ENCODE results near the gene DNAJC6.
"Not testable (repeated sequence)": the region's sequence is repeated elsewhere in the genome, so short reads cannot be mapped to it uniquely, and the experiment has no call there.

DNAJC6 gene

GRCh38 chr1:65434760-65435159 lies 125.4 kb downstream of the DNAJC6 start:
- DNase-seq = no peak

DNA sequence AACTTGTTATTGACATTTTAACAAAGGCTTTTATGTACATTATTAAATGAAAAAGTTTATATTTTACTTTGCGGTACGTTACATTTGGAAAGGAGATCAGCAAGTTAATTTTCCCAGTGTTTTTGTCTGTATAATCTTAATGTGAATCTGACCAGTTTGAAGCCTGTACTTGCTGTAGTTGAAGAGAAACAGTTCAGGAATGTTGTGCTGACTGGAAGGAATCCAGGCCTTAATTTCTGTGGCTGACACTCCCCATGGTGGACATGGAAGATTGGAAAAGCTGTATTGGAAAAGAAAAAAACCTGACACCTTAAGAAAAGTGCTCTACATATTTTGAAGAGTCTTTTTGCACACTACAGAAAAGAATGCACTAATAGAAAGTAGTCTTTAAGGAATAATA lies 126.6 kb downstream of the DNAJC6 start:
- no peak for DNase-seq

- DNase-seq = no peak
Measured at GRCh38 chr1:65437616-65438015, 128.3 kb downstream of the DNAJC6 start.

DNA sequence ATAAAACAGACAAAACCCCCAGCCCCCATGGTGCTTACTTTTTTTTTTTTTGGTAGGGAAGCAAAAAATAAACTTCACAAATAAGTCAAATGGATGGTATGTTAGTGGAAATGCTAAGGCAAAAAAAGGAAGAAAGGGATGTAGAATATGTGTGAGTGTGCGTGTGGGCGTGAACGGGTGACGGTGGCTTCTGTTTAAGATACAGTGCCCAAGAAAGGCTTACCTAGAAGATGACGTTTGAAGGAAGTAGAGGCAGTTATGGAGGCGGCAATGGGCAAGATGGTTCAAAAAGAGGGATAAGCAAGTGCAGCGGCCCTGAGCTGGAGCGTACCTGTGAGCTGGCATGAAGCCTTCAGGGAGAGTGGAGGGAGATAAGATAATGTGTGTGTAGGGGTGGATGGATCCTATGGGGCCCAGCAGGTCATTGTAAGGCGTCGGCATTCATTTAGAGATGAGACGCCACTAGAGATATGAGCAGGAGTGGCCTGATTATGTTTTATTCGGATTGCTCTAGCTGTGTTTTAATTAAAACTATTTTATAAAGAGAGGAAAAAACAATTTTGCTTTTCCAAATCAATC lies 131.1 kb downstream of the DNAJC6 start:
- no peak for DNase-seq

- no peak for DNase-seq
Measured at GRCh38 chr1:65440915-65441314, 131.6 kb downstream of the DNAJC6 start.

GRCh38 chr1:65441464-65441863 lies 132.1 kb downstream of the DNAJC6 start:
- no peak for DNase-seq

DNA sequence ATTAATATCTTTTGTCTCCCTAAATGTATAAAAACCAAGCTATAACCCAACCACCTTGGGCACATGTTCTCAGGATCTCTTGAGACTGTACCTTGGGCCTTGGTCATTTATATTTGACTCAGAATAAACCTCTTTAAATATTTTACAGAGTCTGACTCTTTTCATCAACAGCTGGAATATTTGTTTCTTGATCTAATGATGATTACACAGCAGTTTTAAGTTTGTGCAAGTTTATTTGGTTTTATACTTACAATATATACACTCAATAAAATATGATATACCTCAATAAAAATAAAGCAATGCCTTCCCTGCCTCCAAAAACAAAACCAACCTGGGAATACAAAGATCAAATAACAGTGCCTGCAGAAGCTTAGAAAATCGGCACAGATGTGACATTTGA lies 133.1 kb downstream of the DNAJC6 start:
- DNase-seq = no peak

DNA sequence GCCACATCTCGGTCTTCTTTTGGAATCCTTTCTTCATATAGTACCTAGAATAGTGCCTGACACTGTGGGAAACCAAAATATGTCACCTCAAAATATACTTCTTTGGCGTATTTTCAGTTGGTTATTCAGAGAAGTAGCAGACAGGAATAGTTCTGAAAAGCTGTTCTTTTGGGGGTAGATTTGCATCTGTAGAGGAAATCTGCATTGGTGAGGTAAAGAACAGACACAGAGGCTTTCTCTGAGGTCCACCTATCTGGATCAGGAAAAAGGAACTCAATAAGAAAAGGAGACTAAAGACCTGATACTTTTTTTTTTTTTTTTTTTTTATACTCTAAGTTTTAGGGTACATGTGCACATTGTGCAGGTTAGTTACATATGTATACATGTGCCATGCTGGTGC lies 134.3 kb downstream of the DNAJC6 start:
- no peak for DNase-seq

GRCh38 chr1:65444128-65444640 lies 134.8 kb downstream of the DNAJC6 start:
- no peak for DNase-seq

DNA sequence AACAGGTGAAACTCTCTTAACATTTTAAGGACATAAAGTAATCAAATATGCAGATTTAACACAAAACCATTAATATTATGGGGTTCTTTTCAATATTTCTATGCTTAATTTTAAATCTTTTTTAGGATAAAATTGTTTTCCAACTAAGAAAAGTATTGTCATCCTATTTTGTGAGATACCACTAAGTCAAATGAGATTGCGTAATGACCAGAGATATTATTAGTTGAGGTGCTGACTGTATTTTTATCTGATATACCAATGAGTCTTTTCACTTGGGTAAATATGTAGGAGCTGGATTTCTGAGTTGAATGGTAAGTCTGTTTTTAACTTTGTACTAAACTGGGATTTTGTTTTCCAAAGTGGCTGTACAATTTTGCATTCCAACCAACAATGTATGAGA lies 136.5 kb downstream of the DNAJC6 start:
- no peak for DNase-seq

GRCh38 chr1:65449214-65449823 lies 140.0 kb downstream of the DNAJC6 start:
- no peak for DNase-seq

DNA sequence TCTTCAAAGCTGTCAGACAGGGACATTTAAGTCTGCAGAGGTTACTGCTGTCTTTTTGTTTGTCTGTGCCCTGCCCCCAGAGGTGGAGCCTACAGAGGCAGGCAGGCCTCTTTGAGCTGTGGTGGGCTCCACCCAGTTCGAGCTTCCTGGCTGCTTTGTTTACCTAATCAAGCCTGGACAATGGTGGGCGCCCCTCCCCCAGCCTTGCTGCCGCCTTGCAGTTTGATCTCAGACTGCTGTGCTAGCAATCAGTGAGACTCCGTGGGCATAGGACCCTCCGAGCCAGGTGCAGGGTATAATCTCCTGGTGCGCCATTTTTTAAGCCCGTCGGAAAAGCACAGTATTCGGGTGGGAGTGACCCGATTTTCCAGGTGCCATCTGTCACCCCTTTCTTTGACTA lies 146.3 kb downstream of the DNAJC6 start:
- DNase-seq = not testable (repeated sequence)

DNA sequence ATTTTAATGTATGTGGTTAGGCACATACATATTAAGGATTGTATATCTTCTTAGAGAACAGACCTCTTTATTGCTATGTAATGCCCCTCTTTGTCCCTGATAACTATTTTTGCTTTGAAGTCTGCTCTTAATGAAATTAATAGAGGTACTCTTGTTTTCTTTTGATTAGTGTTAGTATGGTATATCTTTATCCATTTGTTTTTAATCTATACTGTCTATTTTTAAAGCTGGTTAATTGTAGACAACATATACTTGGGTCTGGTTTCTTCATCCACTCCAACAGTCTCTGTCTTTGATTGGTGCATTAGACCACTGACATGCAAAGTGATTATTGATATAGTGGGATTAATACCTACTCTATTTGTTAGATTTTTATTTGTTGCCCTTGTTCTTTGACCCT lies 147.1 kb downstream of the DNAJC6 start:
- no peak for DNase-seq

DNA sequence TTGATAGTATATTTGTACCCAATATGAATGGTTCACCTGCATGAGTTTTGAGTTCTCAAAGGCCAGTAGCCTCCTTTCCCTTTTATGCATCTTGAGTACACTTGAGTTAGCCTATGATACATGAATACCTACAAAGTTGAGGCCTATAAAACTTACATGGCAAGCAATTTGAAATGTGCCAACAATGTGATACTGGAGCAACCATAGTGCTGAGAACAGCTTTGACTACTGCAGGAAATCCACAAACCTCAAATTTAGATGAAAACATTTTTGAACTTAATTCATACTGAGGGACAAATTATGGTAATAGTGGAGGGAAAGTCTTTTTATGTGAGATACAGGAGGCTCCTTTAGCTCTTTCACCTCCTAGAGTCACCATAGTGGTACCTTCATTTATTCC lies 148.5 kb downstream of the DNAJC6 start:
- DNase-seq = no peak

- DNase-seq = no peak
Measured at GRCh38 chr1:65458730-65459396, 149.5 kb downstream of the DNAJC6 start.

DNA sequence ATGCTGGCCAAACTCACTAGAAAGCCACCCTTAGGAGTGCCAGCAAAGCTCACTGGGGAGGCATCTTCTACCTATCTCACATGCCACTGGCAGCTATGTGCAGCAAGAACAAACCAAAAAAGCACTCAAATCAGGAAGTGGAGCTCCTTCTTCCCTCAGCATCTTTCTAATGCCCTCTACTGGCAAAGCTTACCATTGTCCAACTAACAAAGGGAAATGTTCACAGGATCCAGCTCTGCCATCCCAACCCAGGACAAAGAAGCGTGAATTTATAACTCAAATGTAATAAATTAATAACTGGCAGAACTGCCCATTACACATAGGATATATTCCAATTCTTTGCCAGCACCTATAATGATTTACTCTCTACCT lies 150.0 kb downstream of the DNAJC6 start:
- no peak for DNase-seq
